ENCODE measurements around the gene BRINP1.

BRINP1 gene

DNA sequence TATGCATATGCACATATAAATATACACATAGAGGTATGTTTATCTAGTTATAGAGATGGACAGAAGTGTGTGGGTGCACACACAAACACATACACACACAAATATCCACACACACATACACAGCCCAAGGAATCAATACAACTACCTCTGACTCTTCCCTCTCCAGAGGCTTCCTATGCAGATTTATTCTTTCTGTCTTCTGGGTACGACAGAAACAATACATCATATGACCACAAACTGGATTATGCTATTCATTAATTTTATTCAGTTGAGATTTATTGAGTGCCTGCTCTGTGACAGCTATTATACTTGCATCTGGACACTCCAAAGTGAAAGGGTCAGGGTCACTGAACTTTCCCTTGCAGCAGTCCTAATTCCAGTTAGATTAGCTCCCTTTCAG lies 155.8 kb downstream of the BRINP1 start:
- TF ChIP-seq TEAD4 (IDR thresholded peaks at IDR 0.05): no peak
- TF ChIP-seq EGR1 (IDR thresholded peaks at IDR 0.05): no peak

DNA sequence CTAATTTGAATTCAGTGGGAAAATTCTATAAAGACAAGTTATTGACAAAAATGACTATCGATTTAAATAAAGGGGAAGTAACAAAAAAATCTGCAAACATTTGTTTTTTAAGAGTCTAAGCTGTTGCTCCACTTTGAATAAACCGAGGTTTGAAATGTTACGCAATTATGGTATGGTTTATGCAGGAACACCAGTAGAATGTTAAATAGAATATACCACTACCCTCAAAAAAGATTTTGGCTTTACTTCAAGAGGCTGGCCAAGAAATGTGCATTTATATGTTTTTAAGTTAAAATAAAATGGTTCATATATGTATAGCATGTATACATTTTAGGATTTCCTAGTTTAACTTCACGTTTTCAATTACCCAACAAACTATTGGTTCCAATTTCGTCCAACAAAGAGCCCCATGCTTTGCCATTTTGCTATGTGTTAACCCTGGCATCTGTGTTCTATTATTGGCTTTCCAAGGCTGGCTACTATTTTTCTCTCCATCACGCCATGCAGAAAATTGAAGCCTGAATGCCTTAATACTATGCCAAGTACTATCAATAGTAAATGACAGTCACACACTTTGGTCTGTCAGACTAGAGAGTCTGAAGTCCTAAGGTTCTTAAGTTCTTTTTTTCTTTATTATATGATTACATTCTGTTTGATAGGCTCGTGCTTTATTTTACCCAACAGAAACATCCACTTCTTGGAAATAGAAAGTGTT lies 171.2 kb downstream of the BRINP1 start:
- TF ChIP-seq RAD21 (IDR thresholded peaks at IDR 0.05; ENCODE audit: low read depth): no peak
- TF ChIP-seq YY1 (IDR thresholded peaks at IDR 0.05; ENCODE audit: low read depth): no peak
- no peak for TF ChIP-seq CREB1 (IDR thresholded peaks at IDR 0.05; ENCODE audit: low read depth)
- TF ChIP-seq TEAD4 (IDR thresholded peaks at IDR 0.05): no peak
- no peak for TF ChIP-seq ZBTB7A (IDR thresholded peaks at IDR 0.05; ENCODE audit: low read depth)
- no peak for TF ChIP-seq FOXM1 (IDR thresholded peaks at IDR 0.05; ENCODE audit: borderline replicate concordance, low read depth)
- no peak for TF ChIP-seq NFIC (IDR thresholded peaks at IDR 0.05)
- TF ChIP-seq EP300 (IDR thresholded peaks at IDR 0.05; ENCODE audit: borderline replicate concordance): no peak
- TF ChIP-seq CEBPB (IDR thresholded peaks at IDR 0.05): no peak
- no peak for TF ChIP-seq EGR1 (IDR thresholded peaks at IDR 0.05)
- TF ChIP-seq, protein P1, sequence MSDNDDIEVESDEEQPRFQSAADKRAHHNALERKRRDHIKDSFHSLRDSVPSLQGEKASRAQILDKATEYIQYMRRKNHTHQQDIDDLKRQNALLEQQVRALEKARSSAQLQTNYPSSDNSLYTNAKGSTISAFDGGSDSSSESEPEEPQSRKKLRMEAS (IDR thresholded peaks at IDR 0.05): no peak
- TF ChIP-seq, protein P2, sequence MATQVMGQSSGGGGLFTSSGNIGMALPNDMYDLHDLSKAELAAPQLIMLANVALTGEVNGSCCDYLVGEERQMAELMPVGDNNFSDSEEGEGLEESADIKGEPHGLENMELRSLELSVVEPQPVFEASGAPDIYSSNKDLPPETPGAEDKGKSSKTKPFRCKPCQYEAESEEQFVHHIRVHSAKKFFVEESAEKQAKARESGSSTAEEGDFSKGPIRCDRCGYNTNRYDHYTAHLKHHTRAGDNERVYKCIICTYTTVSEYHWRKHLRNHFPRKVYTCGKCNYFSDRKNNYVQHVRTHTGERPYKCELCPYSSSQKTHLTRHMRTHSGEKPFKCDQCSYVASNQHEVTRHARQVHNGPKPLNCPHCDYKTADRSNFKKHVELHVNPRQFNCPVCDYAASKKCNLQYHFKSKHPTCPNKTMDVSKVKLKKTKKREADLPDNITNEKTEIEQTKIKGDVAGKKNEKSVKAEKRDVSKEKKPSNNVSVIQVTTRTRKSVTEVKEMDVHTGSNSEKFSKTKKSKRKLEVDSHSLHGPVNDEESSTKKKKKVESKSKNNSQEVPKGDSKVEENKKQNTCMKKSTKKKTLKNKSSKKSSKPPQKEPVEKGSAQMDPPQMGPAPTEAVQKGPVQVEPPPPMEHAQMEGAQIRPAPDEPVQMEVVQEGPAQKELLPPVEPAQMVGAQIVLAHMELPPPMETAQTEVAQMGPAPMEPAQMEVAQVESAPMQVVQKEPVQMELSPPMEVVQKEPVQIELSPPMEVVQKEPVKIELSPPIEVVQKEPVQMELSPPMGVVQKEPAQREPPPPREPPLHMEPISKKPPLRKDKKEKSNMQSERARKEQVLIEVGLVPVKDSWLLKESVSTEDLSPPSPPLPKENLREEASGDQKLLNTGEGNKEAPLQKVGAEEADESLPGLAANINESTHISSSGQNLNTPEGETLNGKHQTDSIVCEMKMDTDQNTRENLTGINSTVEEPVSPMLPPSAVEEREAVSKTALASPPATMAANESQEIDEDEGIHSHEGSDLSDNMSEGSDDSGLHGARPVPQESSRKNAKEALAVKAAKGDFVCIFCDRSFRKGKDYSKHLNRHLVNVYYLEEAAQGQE (IDR thresholded peaks at IDR 0.05; ENCODE audit: low read depth): no peak
- no peak for TF ChIP-seq TCF12 (IDR thresholded peaks at IDR 0.05; ENCODE audit: low read depth)
- no peak for TF ChIP-seq TAF1 (IDR thresholded peaks at IDR 0.05; ENCODE audit: low read depth)
- TF ChIP-seq, protein P3, sequence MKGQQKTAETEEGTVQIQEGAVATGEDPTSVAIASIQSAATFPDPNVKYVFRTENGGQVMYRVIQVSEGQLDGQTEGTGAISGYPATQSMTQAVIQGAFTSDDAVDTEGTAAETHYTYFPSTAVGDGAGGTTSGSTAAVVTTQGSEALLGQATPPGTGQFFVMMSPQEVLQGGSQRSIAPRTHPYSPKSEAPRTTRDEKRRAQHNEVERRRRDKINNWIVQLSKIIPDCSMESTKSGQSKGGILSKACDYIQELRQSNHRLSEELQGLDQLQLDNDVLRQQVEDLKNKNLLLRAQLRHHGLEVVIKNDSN (IDR thresholded peaks at IDR 0.05): no peak

DNA sequence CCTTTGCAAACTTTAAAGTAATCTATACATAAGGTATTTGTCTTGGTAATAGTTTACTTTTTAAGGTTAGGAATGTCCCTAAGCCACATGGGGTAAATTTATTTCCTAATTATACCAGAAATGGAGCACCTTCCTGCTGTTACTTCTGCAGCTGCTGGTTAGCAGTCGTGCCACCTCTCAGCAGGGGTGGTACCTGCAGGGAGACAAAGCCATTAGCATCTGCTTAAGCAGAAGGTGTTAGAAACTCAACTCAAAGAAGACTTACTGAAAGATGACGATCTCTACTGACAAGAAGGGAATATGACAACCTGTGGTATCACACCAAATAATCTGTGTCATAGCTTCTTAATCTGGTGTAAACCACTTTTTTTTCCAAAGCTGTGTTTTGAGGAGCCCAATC lies 173.7 kb downstream of the BRINP1 start:
- TF ChIP-seq, protein P1 (IDR thresholded peaks at IDR 0.05): no peak
- TF ChIP-seq FOXM1 (IDR thresholded peaks at IDR 0.05; ENCODE audit: borderline replicate concordance, low read depth): no peak
- no peak for TF ChIP-seq NFIC (IDR thresholded peaks at IDR 0.05)
- TF ChIP-seq, protein P2 (IDR thresholded peaks at IDR 0.05; ENCODE audit: low read depth): no peak
- no peak for TF ChIP-seq TEAD4 (IDR thresholded peaks at IDR 0.05)
- TF ChIP-seq CEBPB (IDR thresholded peaks at IDR 0.05): no peak
- TF ChIP-seq CREB1 (IDR thresholded peaks at IDR 0.05; ENCODE audit: low read depth): no peak

DNA sequence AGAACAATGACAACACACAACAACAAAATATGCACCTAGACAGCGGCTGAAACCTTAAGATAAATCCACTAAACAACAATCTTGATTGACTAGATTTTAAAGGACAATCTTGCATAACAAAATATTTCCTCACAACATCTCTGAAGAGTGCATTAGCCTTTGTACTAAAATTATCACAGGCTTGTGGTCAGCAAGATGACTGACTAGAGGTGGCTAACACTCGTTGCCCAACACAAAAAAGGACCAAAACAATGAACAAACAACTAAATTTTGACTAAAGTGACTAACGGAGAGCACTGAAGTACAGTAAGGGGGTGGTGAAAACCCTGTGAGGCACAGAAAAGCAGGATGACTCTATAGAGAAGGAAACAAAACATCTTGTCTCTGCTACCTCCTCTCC lies 183.9 kb downstream of the BRINP1 start:
- TF ChIP-seq, protein P3 (IDR thresholded peaks at IDR 0.05): no peak
- TF ChIP-seq, protein P1 (IDR thresholded peaks at IDR 0.05): no peak
- TF ChIP-seq FOXM1 (IDR thresholded peaks at IDR 0.05; ENCODE audit: borderline replicate concordance, low read depth) (no peak), NFIC (IDR thresholded peaks at IDR 0.05) (no peak), CEBPB (IDR thresholded peaks at IDR 0.05) (no peak), TAF1 (IDR thresholded peaks at IDR 0.05; ENCODE audit: low read depth) (no peak), TCF12 (IDR thresholded peaks at IDR 0.05; ENCODE audit: low read depth) (no peak)

DNA sequence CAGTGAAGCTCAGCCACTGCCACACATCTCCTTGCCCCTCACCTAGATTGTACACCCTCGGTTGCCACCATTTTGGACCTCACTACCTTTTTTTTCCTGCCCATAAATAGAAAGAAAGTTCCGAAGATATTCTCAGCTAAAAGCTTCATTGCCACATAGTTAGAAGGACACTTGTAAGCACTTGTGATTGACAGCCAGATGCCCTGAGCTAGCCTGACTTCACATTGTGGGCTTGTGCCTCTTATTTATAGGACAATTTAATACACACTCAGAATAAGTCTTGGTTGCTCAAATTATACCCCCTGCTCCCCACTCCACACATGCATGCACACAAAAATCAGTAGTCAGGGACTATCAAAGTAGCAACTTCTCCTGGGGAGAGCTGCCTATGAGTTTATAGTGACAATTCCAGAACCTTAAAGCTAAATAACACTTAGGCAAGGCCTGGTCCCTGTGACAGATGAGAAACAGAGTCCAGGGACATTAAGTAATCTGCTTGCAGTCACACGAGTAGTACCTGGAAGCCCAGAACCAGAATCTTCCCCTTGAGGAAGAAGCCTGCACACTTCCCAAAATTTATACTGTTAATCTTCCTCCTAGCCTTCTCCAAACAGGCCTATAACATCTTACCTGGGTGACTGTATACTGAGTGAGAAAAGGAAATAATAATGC lies 184.8 kb downstream of the BRINP1 start:
- TF ChIP-seq NFIC (IDR thresholded peaks at IDR 0.05): no peak
- TF ChIP-seq, protein P2 (IDR thresholded peaks at IDR 0.05; ENCODE audit: low read depth): no peak
- TF ChIP-seq TCF12 (IDR thresholded peaks at IDR 0.05; ENCODE audit: low read depth): no peak
- TF ChIP-seq, protein P3 (IDR thresholded peaks at IDR 0.05): no peak
- no peak for TF ChIP-seq FOXM1 (IDR thresholded peaks at IDR 0.05; ENCODE audit: borderline replicate concordance, low read depth)
- no peak for TF ChIP-seq CEBPB (IDR thresholded peaks at IDR 0.05)
